GM04504 (cell line): ENCODE measurements around the gene MRPL45.
"Not testable (repeated sequence)": the region's sequence is repeated elsewhere in the genome, so short reads cannot be mapped to it uniquely, and the experiment has no call there.

Source experiments
- DNase-seq: peaks from one replicate; pipeline ENCODE4 v3.0.0-alpha.2; 2012; ENCODE audit warnings: low read depth

MRPL45 gene

GRCh38 chr17:38296834-38297517 is at the start of gene MRPL45:
Gene MRPL45, plus strand, starts transcription at chr17:38297168. Its CDS starts 16 bp downstream, at chr17:38297184.
- DNase-seq, result peak; percentile 93

GRCh38 chr17:38253191-38253590 is 43.8 kb upstream of the MRPL45 start:
- DNase-seq, result not testable (repeated sequence)

- DNase-seq, result not testable (repeated sequence)
Measured at GRCh38 chr17:38254357-38254756, 42.6 kb upstream of the MRPL45 start.

- DNase-seq, result peak; percentile 46
Measured at GRCh38 chr17:38257013-38257621, 39.9 kb upstream of the MRPL45 start.

- not testable (repeated sequence) for DNase-seq
Measured at GRCh38 chr17:38265974-38266506, 30.9 kb upstream of the MRPL45 start.

GRCh38 chr17:38266571-38266970 is 30.4 kb upstream of the MRPL45 start:
- not testable (repeated sequence) for DNase-seq

- DNase-seq, result not testable (repeated sequence)
Measured at GRCh38 chr17:38268138-38268537, 28.8 kb upstream of the MRPL45 start.

GRCh38 chr17:38269045-38269444 is 27.9 kb upstream of the MRPL45 start:
- DNase-seq, result not testable (repeated sequence)

GRCh38 chr17:38269552-38269951 is 27.4 kb upstream of the MRPL45 start:
- DNase-seq, result not testable (repeated sequence)

GRCh38 chr17:38285994-38286393 is 11.0 kb upstream of the MRPL45 start:
- not testable (repeated sequence) for DNase-seq

GRCh38 chr17:38286501-38287091 is 10.4 kb upstream of the MRPL45 start:
- peak; percentile 51 for DNase-seq

GRCh38 chr17:38288217-38288827 is 8.6 kb upstream of the MRPL45 start:
- not testable (repeated sequence) for DNase-seq

GRCh38 chr17:38289760-38290159 is 7.2 kb upstream of the MRPL45 start:
- DNase-seq, result not testable (repeated sequence)

- DNase-seq, result not testable (repeated sequence)
Measured at GRCh38 chr17:38295602-38296365, 1.2 kb upstream of the MRPL45 start.

- no peak for DNase-seq
Measured at GRCh38 chr17:38315497-38315896, 18.5 kb downstream of the MRPL45 start.

GRCh38 chr17:38317081-38317480 is 20.1 kb downstream of the MRPL45 start:
- DNase-seq, result no peak

- no peak for DNase-seq
Measured at GRCh38 chr17:38320482-38320881, 23.5 kb downstream of the MRPL45 start.

GRCh38 chr17:38322156-38322779 is 25.3 kb downstream of the MRPL45 start:
- DNase-seq, result no peak

GRCh38 chr17:38322897-38323296 is 25.9 kb downstream of the MRPL45 start:
- DNase-seq, result no peak

- no peak for DNase-seq
Measured at GRCh38 chr17:38324141-38324697, 27.3 kb downstream of the MRPL45 start.

GRCh38 chr17:38324772-38325171 is 27.8 kb downstream of the MRPL45 start:
- no peak for DNase-seq
